Mucosa of descending colon (tissue), 3 donors: ENCODE results near the gene SLC2A2. TPM values are rescaled to one million over a fixed set of nuclear protein-coding genes. Genes with fewer than 3 reads are reported as not detected.
"Not testable (repeated sequence)": the region's sequence is repeated elsewhere in the genome, so short reads cannot be mapped to it uniquely, and the experiment has no call there.

Experiments
- ATAC-seq: fragments of 200-7000 bp; cut with Tn5 transposase; one replicate; pipeline ENCODE4 v1.9.1; 2020; ENCODE audit warnings: mild to moderate bottlenecking, moderate library complexity
- DNase-seq, 3 donors: peaks; one replicate each; pipeline ENCODE4 v3.0.0-alpha.2; 2020
- H3K36me3 ChIP-seq: fragments of 200-600 bp; one replicate; pipeline ENCODE4 v1.8.0; 2021; ENCODE audit warnings: low read depth, mild to moderate bottlenecking
- H3K4me1 ChIP-seq: fragments of 200-600 bp; one replicate; pipeline ENCODE4 v1.8.0; 2021; ENCODE audit warnings: low read depth, mild to moderate bottlenecking
- H3K4me3 ChIP-seq: fragments of 200-600 bp; one replicate; pipeline ENCODE4 v1.8.0; 2021; ENCODE audit warnings: mild to moderate bottlenecking
- H3K9me3 ChIP-seq: fragments of 200-600 bp; one replicate; pipeline ENCODE4 v1.8.0; 2021; ENCODE audit warnings: mild to moderate bottlenecking
- CTCF ChIP-seq: fragments of 200-600 bp; IDR thresholded peaks from one replicate; pipeline ENCODE4 v1.8.0; 2022; ENCODE audit warnings: antibody characterized with exemption, mild to moderate bottlenecking
- intact Hi-C, 2 donors: fragments of 100-400 bp; cut with DNase I in 1 of 2; cut with micrococcal nuclease in 1 of 2; formaldehyde crosslinking; loops; one replicate each; pipeline versions ENCODE4 v1.11.0 to v1.11.1; 2022; cut with DNase I, micrococcal nuclease
- total RNA-seq, 3 donors: library from RNA; stranded (reverse); fragmentation: NEBNext Ultra II Directional in 2 of 3; extraction: Animal tissue kit (Norgen Biotek cat#: 25700) in 2 of 3; gene quantifications; one replicate each; pipeline versions ENCODE4 v1.2.1 to v1.2.4, GENCODE V29; 2021 to 2023
- donor health status: DM: no; HTN: no; CAD: no; lungs with moderate emphysema.
- donor health status: DM: no; HTN: no; CAD: no.
- donor health status: DM: no; HTN: yes; CAD: no.

SLC2A2 gene
- total RNA-seq, 3 donors from 2014 or later, result not detected

DNA sequence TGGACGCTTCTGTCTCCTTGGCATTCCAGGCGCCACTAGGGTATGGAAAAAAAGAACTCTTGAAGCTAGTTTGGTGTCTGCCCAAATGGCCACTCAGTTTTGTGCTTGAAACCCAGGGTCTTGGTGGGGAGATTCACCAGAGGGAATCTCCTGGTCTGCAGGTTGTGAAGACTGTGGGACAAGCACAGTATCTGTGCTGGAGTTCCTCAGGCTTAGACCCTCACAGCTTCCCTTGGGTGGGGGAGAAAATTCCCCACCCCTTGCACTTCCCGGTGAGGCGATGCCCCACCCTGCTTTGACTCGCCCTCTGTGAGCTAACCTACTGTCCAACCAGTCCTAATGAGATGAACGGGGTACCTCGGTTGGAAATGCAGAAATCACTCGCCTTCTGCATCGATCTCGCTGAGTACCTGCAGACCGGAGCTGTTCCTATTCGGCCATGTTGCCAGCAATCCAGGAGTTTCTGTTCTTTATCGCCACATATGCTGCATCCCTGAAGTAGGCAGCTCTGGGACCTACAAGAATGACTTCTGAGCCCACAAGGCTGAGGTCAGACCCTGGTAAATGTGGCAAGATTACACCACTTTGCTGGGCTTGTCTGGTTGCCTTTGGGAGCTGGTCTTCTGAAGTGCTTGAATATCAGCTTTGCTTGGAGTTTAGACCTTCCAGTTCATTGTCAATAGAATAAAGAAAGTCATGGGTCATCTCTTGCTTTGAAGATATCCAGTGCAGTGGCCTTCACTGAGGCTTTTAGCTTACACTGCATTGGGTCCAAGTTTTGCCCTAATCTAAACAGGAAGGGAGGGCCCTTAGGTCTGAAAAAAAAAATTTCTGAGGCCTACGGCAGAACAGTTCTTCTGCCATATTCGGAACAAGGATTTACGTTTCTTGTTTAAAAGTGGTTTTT is 51.0 kb downstream of the SLC2A2 start:
- no peaks in the 10 kb centered on the region for H3K4me1 ChIP-seq
- H3K9me3 ChIP-seq, result no peaks in the 10 kb centered on the region
- TF ChIP-seq CTCF, result no peak
- DNase-seq, result no peak
- ATAC-seq, result no peak
- intact Hi-C loops, result no loop called here
- no peak overlapping the region for H3K4me3 ChIP-seq
- no peaks in the 10 kb centered on the region for H3K36me3 ChIP-seq

GRCh38 chr3:170974872-170975271 is 51.6 kb downstream of the SLC2A2 start:
- TF ChIP-seq CTCF, result no peak
- intact Hi-C loops, result no loop called here
- H3K4me3 ChIP-seq, result no peak overlapping the region
- ATAC-seq, result no peak
- H3K9me3 ChIP-seq, result no peaks in the 10 kb centered on the region
- H3K36me3 ChIP-seq, result no peaks in the 10 kb centered on the region
- DNase-seq, result no peak
- no peaks in the 10 kb centered on the region for H3K4me1 ChIP-seq

GRCh38 chr3:170972917-170973316 is 53.6 kb downstream of the SLC2A2 start:
- DNase-seq, H3K4me1 ChIP-seq, H3K4me3 ChIP-seq, H3K9me3 ChIP-seq, intact Hi-C loops, ATAC-seq, H3K36me3 ChIP-seq: not testable (repeated sequence)

- no peaks in the 10 kb centered on the region for H3K36me3 ChIP-seq
- H3K4me3 ChIP-seq, result no peak overlapping the region
- no peak for ATAC-seq
- no peak for TF ChIP-seq CTCF
- intact Hi-C loops, result no loop called here
- no peak for DNase-seq
- no peaks in the 10 kb centered on the region for H3K9me3 ChIP-seq
- H3K4me1 ChIP-seq, result no peaks in the 10 kb centered on the region
These were observed 59.4 kb downstream of the SLC2A2 start for GRCh38 chr3:170967126-170967525.

DNA sequence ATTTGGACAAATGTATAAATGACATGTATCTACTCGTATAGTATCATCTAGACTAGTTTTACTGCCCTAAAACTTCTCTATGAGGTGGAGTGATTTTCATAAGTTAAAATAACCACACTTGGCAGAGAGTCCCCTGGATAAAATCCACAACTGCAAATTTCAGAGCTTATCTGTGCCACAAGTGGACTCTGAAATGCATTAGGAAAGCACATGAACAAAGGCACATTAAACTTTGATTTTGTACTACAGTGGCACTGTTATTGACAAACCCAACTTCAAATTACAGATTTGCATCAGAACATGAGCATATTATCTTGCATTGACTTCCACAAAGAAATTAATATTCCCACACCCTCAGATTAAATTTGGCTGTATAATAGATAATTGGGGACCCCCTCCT is 60.0 kb downstream of the SLC2A2 start:
- no peak for ATAC-seq
- H3K9me3 ChIP-seq, result no peaks in the 10 kb centered on the region

More for the DNA sequence above, 60.0 kb downstream of the SLC2A2 start:
- no peak for TF ChIP-seq CTCF
- Histone ChIP-seq H3K36me3 (no peaks in the 10 kb centered on the region), H3K4me1 (no peaks in the 10 kb centered on the region), H3K4me3 (no peak overlapping the region)
- intact Hi-C loops, result no loop called here
- DNase-seq, result no peak
